NCI-H2227 (cell line): ENCODE data around the gene VAV3.
"Not testable (repeated sequence)": the region's sequence is repeated elsewhere in the genome, so short reads cannot be mapped to it uniquely, and the experiment has no call there.

Experiments used
- DNase-seq: peaks from one replicate; lab custom pipeline; 2025; ENCODE audit not compliant: unreplicated experiment; lab: John Stamatoyannopoulos, UW

VAV3 gene

DNA sequence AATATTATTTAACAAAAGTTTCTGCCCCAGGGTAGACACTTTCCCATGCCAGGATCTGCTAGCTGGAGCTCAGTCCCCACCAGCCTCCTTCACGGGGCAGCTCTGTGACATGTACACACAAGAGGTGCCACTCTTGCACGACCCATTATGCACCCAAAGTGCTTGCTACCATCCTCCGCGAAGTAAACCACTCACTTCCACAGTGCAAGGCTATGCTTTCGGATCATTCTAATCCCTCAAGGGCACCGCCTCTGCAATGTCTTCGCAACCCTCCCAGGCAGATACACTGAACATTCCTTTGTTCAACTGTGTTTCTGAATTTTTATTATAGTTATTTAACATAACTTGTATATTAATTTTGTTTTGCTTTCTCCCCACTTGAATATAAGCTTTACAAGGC lies 303.8 kb downstream of the VAV3 start:
- no peak for DNase-seq

DNA sequence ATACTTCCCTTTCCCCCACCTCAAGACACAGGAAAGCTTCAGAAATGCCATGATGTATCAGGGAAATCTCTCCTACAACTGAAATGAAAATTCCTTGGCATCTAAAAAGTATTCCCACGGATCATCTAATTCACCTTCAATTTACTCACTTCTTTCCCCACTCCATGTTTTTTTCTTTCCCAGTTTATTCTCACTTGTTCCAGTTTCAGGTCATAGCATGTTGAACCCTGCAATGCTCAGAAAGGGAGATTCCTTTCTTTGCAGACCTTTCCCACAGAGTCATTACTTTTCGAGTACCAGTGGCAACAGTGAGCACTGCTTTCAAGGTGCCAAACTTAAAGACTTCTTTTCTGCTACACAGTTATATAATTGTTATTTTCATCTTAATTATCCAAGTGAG lies 305.0 kb downstream of the VAV3 start:
- DNase-seq = no peak

DNA sequence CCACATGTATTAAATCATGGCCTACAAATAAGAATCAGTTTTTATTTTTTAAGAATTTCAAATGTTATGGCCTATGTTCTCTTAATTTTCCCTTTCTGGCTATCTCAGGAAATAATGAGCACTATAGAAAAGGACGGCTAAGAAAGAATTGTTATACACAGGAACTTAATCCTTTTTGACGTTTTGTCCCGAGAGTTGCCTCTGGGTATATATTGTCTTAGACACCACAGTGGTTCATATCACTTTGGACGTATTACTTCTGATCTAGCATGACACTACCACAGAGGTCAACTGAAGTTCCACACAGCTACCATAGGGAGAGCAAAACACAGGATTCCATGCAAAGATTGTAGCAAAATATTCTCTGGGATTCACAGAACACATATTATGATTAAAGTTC lies 307.6 kb downstream of the VAV3 start:
- DNase-seq = no peak

DNA sequence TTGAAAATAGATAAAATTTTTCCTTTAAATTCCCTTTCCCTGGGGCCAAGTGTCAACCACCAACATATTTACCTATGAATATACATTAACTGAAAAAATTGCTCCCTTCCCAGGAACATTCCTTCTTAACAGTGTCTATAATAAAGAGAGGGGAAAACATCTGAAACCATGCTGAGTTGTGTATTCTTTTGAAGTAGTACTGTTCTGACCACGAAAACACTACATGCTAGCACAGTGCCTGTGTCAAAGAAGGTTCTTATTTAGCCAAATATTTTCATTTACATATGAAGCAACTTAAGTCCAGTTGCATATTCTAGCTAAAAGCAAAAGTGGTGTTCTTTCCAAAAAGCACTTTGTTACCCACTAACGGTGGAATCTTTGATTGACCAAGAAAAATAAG lies 311.2 kb downstream of the VAV3 start:
- DNase-seq = no peak

DNA sequence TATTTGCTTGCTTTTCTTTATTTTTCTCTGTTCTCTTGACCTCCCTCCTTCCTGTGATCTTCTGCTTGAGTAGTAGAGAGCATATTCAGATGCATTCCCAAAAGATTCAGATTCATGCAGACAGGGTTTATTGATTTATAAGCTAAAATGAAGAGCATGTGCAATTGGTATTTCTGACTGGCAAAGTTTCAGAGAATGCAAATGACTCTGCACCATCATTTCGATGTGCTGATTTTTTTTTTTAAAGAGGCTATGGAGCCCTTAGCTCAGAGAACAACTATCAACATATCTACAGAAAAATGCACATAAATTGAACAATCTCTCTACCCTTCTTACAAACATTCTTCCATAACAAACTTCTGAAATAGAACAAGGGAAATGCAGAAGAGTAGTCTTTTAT lies 312.0 kb downstream of the VAV3 start:
- no peak for DNase-seq

DNA sequence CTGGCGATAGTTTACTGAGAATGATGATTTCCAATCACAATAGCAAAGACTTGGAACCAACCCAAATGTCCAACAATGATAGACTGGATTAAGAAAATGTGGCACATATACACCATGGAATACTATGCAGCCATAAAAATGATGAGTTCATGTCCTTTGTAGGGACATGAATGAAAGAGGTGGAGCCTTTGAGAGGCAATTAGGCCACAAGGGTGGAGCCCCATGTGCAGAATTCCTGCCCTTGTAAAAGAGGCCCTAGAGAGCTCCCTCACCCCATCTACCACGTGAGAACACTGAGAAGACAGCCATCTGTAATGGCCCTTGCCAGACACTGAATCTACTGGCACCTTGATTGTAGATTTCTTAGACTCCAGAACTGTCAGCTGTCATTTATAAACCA lies 314.2 kb downstream of the VAV3 start:
- DNase-seq = not testable (repeated sequence)

DNA sequence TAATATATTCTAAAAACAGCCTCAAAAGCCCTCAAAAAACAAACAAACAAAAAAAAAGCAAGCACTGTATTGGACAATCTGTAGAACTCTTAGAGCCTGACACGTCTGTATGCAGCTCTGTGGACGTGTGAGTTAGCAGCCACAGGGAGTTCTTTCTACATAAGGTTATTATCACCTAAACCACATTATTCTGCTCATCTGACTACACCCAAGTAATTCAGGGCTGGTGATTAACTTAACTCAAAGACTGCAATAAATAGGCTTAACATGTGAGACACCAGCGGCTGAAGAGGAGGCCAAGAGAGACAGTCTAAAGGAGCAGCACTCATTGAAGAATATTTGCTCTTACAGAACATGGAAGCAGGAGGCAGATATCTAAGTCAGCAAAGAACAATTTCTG lies 316.0 kb downstream of the VAV3 start:
- DNase-seq = no peak

DNA sequence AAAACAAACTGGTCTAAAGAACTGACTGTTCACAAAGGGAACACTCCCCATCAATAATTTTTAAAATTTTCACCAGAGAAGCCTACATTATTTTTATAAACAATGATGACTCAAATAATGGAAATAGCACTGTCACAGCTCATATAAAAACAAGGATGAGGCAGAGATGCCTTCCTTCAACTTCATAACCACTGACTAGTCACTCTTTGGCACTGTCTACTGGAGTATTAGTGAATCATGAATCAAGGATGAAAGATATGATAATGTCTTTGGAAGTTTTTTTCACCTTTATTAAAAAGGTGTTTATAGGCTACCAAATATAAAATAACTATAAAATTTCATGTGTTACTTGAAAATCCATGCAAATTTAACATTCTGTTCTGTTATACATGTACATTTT lies 316.9 kb downstream of the VAV3 start:
- DNase-seq = no peak

DNA sequence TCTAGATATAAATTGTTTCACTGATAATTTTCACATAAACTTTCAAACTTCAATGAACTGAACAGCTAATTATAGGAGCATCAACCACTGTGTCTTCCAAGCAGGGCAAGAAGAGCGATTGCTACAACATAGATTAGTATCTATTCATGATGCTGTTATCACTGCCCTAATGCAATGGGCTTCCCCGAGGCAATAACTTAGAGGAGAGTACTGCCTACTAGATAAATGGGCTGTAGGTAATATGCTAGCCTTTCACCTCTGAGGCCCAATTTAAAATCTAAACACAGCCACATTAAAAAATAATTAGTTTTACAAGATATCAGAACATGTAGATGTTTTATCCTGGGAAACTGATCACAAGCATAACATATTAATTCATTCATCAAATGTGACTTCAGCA lies 318.0 kb downstream of the VAV3 start:
- no peak for DNase-seq

DNA sequence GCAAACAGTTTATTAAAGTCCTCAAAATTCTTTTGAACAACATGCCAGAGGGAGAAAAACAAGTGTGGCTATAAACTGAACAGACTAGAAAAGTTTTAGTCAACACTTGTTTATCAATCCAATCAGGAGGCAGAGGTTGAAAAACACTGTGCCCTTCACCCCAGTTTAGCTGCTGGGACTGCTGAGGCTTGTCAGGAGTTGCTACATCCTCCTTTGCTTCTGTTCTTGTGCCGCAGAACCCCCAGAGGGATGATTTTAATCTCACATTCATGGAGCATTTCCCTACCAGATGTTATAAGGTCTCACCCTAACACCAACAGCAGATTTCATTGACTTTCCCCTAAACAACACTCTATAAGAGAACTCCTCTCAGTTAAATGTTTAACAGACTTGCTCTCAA lies 321.2 kb downstream of the VAV3 start:
- DNase-seq = no peak

DNA sequence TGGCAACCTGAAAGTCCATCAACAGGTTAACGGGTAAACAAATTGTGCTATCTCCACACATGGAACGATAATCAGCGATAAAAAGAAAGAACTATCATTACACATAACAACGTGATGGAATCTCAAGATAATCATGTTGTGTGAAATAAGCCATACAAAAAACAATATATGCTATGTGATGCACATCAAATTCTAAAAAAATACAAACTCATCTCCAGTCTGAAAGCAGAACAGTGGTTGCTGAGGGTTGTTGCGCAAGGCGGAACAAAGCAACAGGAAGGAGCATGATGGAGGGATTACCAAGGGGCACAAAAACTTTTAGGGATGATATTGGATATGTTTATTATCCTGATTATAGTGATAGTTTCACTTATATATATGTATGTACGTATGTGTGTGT lies 324.8 kb downstream of the VAV3 start:
- DNase-seq = no peak

DNA sequence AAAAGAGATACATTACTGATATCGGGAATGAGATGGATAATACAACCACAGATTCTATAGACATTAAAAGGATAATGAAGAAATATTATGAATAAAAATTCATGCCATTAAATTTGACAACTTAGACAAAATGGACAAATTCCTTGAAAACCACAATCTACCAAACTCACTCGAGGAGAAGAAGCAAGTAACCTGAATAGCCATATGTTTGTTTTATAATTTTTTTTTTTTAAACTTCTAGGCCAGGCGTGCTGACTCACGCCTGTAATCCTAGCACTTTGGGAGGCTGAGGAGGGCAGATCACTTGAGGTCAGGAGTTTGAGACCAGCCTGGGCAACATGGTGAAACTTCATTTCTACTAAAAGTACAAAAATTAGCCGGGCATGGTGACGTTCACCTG lies 327.9 kb downstream of the VAV3 start:
- no peak for DNase-seq

DNA sequence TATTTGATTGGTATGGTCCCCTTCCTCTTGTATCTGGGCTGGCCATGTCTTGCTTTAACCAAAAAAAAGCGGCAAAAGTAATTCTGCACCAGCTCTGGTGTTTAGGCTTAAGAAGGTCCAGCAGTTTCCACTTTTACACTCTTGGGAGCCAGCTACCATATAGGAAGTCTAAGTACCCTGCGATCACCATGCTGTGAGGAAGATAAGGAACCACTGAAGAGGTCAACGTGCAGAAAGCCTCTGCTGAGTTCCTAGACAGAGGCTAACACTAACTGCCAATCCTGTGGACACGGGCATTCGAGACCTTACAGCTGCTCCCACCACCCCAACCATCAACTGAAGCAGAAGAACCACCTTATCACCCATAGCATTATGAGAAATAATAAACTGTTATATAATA lies 331.4 kb downstream of the VAV3 start:
- no peak for DNase-seq

DNA sequence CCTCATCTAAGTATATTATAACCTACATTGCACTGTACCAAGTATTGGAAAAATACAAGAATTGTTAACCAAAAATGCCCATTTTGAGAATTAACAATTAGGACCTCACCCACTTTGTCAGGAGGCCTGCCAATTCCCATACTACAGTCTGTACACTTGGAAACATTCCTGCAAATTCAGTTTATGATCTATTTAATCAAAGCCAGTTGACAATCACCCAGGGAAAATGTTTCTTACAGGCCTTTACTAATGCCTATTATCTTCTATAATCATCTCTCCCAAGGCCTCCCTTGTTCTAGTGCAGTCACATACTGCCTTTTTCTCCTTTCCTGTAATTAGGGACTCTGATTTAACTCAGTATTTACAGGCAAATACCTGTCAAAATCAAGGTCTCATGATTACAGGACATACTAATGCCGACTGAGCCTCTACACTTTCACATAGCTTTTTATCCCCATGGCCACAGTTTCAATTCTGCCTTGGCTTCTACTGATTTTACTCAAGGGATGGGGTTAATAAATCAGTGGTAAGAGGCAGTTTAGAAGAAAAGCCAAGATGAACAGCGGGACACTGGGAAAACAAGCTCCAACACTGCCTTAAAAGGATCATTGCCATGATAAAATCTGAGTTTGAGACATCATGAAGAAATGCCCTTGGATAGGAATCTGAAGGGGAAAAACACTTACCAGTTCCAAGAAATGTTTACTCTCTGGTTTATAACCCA lies 338.7 kb downstream of the VAV3 start:
- DNase-seq = no peak

DNA sequence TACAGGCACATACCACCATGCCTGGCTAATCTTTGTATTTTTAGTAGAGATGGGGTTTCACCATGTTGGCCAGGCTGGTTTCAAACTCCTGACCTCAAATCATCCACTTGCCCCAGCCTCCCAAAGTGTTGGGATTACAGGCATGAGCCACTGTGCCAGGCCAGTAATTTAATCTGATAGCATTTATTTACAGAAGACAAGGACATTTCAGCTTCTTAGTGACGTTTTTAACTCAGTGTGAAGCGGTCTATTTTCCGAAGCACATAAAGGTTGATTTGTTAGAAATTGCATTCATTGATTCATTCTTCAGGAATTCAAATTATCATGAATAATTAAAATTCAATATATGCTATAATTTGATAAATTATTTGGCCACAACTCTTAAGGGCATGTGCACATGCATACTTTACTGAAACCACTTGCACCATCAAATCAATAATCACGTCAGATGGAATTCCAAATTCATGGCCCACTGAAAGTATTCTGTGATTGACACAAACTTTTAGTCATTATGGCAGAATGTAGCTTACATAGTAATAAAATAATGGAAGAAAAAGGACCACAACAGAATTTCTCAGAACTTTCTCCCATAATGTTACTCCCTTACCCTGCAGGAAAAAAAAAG lies 339.5 kb downstream of the VAV3 start:
- no peak for DNase-seq

DNA sequence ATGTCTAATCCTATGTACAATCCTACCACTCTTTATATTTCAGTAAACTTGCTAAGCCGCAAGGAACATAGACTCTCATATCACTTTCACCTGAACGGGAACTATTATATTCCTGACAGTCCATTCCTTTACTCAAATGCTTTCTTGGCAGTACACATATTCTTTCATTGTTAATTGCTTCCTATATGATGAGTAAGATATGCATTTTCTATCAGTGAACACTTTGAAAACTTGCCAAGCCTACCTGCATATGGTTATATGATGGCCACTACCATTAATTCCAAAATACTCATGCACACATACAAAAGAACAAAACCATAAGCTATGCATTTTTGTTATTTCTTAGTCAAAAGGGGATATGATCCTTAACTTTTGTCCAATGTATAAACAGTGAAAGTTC lies 341.5 kb downstream of the VAV3 start:
- DNase-seq = no peak

DNA sequence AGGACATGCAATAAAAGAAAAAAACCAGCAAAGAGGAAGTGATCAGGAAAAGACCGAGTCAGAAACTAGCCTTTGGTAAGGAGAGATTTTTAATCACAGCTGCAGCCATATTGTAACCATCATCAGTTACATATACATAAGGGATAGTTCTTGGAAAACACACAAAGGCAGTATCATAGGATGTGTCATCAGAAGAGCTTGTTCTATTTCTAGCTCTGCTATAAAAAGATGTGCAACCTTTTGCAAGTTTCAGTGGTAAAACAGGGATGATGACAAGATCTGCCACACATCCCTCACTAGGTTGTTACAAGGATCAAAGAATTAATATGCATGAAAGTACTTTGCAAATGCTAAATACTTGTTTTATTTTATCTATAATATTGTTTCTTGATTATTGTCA lies 342.0 kb downstream of the VAV3 start:
- DNase-seq = no peak

DNA sequence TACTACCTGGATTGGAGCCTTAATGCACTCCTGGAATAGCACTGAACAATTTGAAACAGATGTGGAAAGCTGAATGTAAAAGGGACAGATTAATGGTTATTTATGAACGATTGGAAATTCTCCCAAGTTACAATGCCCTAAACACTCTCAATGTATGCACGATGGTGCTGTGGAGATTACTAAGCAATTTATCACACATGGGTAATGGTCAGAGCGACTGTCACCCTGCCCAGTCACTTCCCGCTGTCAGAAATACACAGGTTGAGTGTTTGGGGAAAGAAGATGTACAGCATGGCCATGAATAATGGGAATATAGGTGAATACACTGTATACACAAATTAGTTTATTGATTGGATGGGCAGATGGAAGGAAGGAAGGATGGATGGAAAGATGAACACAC lies 342.4 kb downstream of the VAV3 start:
- DNase-seq = no peak

DNA sequence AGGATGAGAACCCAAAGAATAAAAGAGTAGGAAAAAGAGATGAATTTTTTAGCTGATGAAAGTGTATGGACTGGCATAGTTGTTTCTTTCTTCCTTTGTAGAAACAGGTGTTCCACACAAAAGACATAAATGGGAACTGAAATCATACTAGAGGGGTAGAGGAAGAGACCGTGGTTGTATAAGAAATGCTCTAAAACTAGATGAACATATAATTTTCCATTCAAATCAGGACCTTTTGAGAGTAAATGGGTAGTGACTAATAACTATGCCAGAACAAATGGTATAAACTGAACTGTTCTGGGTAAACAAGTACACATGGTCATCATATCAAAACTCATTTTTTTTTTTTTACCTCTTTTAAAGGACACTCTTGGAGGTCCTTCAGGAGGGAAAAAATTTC lies 344.2 kb downstream of the VAV3 start:
- DNase-seq = no peak

DNA sequence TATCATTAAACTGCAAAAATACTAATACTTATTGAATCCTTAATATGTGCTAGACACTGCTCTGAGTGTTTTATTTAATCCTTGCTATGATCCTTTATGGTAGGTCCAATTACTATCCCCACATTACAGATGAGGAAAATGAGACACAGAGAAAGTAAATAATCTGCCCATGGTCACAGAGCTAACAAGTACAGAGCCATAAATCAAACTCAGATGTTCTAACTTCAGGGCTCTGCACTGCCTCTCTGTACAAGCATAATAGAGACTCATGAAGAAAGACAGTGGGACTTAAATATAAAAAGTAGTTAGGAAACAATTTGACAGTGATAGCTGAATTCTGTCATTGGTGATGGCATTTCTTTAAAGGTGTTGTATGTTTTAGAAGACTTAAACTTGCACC lies 346.4 kb downstream of the VAV3 start:
- DNase-seq = no peak

DNA sequence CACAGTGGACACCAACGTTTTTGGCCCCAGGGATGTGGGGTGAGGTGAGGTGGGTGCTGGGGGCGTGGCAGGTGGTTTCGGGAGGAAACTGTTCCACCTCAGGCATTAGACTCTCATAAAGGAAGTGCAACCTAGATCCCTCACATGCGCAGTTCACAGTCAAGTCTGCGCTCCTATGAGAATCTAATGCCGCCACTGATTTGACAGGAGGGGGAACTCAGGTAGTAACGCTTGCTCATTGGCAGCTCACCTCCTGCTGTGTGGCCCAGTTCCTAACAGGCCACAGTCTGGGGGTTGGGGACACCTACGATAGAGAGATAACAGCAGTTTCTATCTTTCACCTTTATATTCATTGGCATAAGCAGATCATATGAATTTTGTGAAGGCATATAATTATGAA lies 347.1 kb downstream of the VAV3 start:
- no peak for DNase-seq

DNA sequence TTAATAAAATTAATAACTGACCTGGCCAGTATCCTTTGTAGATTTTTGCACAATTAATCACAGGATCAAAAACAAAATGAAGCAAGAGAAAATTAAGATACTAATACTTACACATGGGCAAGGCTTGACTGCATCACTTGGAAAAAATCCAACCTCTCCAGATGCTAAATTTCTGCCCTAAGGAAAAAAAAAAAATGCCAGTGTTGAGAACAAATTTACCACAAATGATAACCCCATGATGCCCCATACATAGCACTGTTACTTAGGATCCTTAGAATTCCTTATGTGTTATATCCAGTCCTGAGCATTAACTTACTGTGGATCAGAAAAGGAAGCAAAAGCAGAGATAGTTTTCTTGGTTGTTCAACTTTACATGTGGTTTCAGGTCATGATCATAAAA lies 347.5 kb downstream of the VAV3 start:
- DNase-seq = no peak

DNA sequence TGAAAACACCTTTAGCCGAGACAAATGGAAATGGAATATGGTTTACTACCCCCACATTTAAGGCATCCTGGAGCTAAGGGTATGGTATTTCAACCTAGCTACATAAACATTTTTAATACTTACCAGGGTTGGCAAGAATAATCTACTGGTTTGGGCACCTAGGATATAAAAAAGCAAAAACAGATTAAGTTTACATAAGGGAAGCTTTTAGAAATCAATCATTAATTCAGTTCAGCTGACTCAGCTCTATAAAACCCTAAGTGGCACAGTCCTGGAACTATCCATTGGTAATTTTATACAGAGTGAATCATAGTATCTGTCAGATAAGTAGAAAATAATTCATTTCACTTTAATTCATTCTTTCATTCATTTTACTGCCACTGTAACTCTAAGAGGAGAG lies 355.2 kb downstream of the VAV3 start:
- no peak for DNase-seq
